Endodermal cell (in vitro differentiated cells): ENCODE results near the gene CEACAM19. TPM values are rescaled to one million over a fixed set of nuclear protein-coding genes. Genes with fewer than 3 reads are reported as not detected.

ENCODE experiments used
- DNase-seq: peaks from one replicate; pipeline ENCODE4 v3.0.0-alpha.2; 2017
- H3K27ac ChIP-seq: 2 replicates; pipeline ENCODE4 v1.5.1; 2013; ENCODE audit warnings: mild to moderate bottlenecking, low read depth, low read length, moderate library complexity
- H3K27me3 ChIP-seq: 2 replicates; pipeline ENCODE4 v1.6.1; 2013; ENCODE audit warnings: mild to moderate bottlenecking, low read length, moderate library complexity; ENCODE audit not compliant: insufficient read depth, control insufficient read depth, poor library complexity, severe bottlenecking
- H3K36me3 ChIP-seq: 2 replicates; pipeline ENCODE4 v1.7.0; 2013; ENCODE audit warnings: mild to moderate bottlenecking, low read length, moderate library complexity; ENCODE audit not compliant: control insufficient read depth, insufficient read depth
- H3K4me1 ChIP-seq: one replicate; pipeline ENCODE4 v1.7.0; 2013; ENCODE audit warnings: low read length; ENCODE audit not compliant: control insufficient read depth, insufficient read depth
- H3K4me3 ChIP-seq: 2 replicates; pipeline ENCODE4 v1.5.1; 2013; ENCODE audit warnings: mild to moderate bottlenecking, low read length, moderate library complexity
- H3K9ac ChIP-seq: 2 replicates; pipeline ENCODE4 v1.6.1; 2013; ENCODE audit warnings: mild to moderate bottlenecking, low read length, moderate library complexity; ENCODE audit not compliant: poor library complexity, severe bottlenecking; ENCODE audit errors: extremely low read depth
- H3K9me3 ChIP-seq: 2 replicates; pipeline ENCODE4 v1.6.1; 2013; ENCODE audit warnings: mild to moderate bottlenecking, low read length, moderate library complexity; ENCODE audit not compliant: control insufficient read depth
- H3K27ac Mint-ChIP-seq: 2 replicates; pipeline ENCODE4 v1.8.0; 2020; ENCODE audit warnings: mixed read lengths
- H3K27me3 Mint-ChIP-seq: 2 replicates; pipeline ENCODE4 v1.8.0; 2021; ENCODE audit warnings: mild to moderate bottlenecking, mixed read lengths; ENCODE audit not compliant: insufficient read depth
- H3K36me3 Mint-ChIP-seq: 2 replicates; pipeline ENCODE4 v1.8.0; 2020; ENCODE audit warnings: low read depth, mixed read lengths
- H3K4me1 Mint-ChIP-seq: 2 replicates; pipeline ENCODE4 v1.8.0; 2020; ENCODE audit warnings: mixed read lengths
- H3K4me3 Mint-ChIP-seq: 2 replicates; pipeline ENCODE4 v1.8.0; 2020; ENCODE audit warnings: mild to moderate bottlenecking, moderate library complexity, mixed read lengths
- H3K9me3 Mint-ChIP-seq: 2 replicates; pipeline ENCODE4 v1.8.0; 2020; ENCODE audit warnings: mild to moderate bottlenecking, mixed read lengths
- CTCF ChIP-seq: fragments of 200-600 bp; sonication (generic); conservative IDR thresholded peaks from 2 replicates; pipeline ENCODE4 v1.5.0; 2021; ENCODE audit warnings: antibody characterized with exemption, mild to moderate bottlenecking
- WGBS, 2 experiments: methylation state at CpG; one replicate each; pipeline versions ENCODE4 v1.1.5 to v1.1.7; 2013; ENCODE audit warnings: missing lambda C conversion rate in 2 of 2, mixed read lengths in 1 of 2; ENCODE audit not compliant: insufficient coverage in 1 of 2, insufficient read length in 1 of 2; 5-methylcytosine and 5-hydroxymethylcytosine counted together
- total RNA-seq, 2 donors: library from RNA; stranded (reverse); fragmentation: NEBNext Ultra II Directional in 1 of 2; extraction: Animal tissue kit (Norgen Biotek cat#: 25700) in 1 of 2; gene quantifications; 2 replicates in 1 of 2; 3 replicates in 1 of 2; pipeline ENCODE4 v1.2.1, GENCODE V29; 2021

The CEACAM19 gene
- total RNA-seq, 2 donors from 2014 or later, result 2.2 to 2.8 TPM

- no peaks in the 10 kb centered on the region for H3K9me3 ChIP-seq
- no peaks in the 10 kb centered on the region for H3K9me3 Mint-ChIP-seq
- no peaks in the 10 kb centered on the region for H3K27me3 ChIP-seq
- TF ChIP-seq CTCF, result no peak
- peaks cover 2% of the 10 kb centered on the region for H3K27me3 Mint-ChIP-seq
- no peaks in the 10 kb centered on the region for H3K36me3 Mint-ChIP-seq
- H3K27ac Mint-ChIP-seq, result no peak overlapping the region
- no peaks in the 10 kb centered on the region for H3K4me1 ChIP-seq
- no peak overlapping the region for H3K4me3 Mint-ChIP-seq
- no peak overlapping the region for H3K9ac ChIP-seq
- H3K36me3 ChIP-seq, result no peaks in the 10 kb centered on the region
- H3K4me3 ChIP-seq, result no peak overlapping the region
- no peak for DNase-seq
- H3K4me1 Mint-ChIP-seq, result peaks cover 3% of the 10 kb centered on the region
- no peak overlapping the region for H3K27ac ChIP-seq
Observed at GRCh38 chr19:44680536-44680935, 9.3 kb downstream of the CEACAM19 start.

- no peak overlapping the region for H3K27ac ChIP-seq
- Mint-ChIP-seq H3K27me3 (no peaks in the 10 kb centered on the region), H3K27ac (no peak overlapping the region), H3K36me3 (no peaks in the 10 kb centered on the region), H3K9me3 (no peaks in the 10 kb centered on the region), H3K4me3 (no peak overlapping the region), H3K4me1 (peaks cover 2% of the 10 kb centered on the region)
- no peaks in the 10 kb centered on the region for H3K27me3 ChIP-seq
- H3K4me3 ChIP-seq, result no peak overlapping the region
- TF ChIP-seq CTCF, result no peak
- no peak for DNase-seq
- 88 to 100% methylated on average over 1 to 12 of the region's 15 CpGs for WGBS, 2 experiments
- H3K9me3 ChIP-seq, result no peaks in the 10 kb centered on the region
- no peaks in the 10 kb centered on the region for H3K36me3 ChIP-seq
- H3K4me1 ChIP-seq, result no peaks in the 10 kb centered on the region
- no peak overlapping the region for H3K9ac ChIP-seq
Observed at GRCh38 chr19:44681992-44682790, 10.9 kb downstream of the CEACAM19 start.

GRCh38 chr19:44682807-44683206 lies 11.5 kb downstream of the CEACAM19 start:
- H3K9me3 ChIP-seq, result no peaks in the 10 kb centered on the region
- no peak for DNase-seq
- no peak overlapping the region for H3K9ac ChIP-seq
- Mint-ChIP-seq H3K36me3 (no peaks in the 10 kb centered on the region), H3K4me1 (no peaks in the 10 kb centered on the region), H3K4me3 (no peak overlapping the region), H3K9me3 (no peaks in the 10 kb centered on the region), H3K27me3 (peaks cover 2% of the 10 kb centered on the region), H3K27ac (no peak overlapping the region)
- no peaks in the 10 kb centered on the region for H3K36me3 ChIP-seq
- 95 to 97% methylated on average over 2 of the region's 2 CpGs for WGBS, 2 experiments
- no peaks in the 10 kb centered on the region for H3K27me3 ChIP-seq
- no peaks in the 10 kb centered on the region for H3K4me1 ChIP-seq
- no peak overlapping the region for H3K27ac ChIP-seq
- no peak overlapping the region for H3K4me3 ChIP-seq
- no peak for TF ChIP-seq CTCF
